GM10847 (cell line): ENCODE data around the gene OTOR.

Experiments
- POLR2A ChIP-seq: IDR thresholded peaks from 2 replicates; pipeline ENCODE4 v1.6.1; 2011; ENCODE audit not compliant: insufficient read length; ENCODE audit errors: extremely low read depth

Gene OTOR

GRCh38 chr20:16732506-16733152 is 15.5 kb upstream of the OTOR start:
- no peak for TF ChIP-seq POLR2A

GRCh38 chr20:16740365-16741072 is 7.6 kb upstream of the OTOR start:
- TF ChIP-seq POLR2A = no peak

GRCh38 chr20:16744178-16744807 is 3.9 kb upstream of the OTOR start:
- no peak for TF ChIP-seq POLR2A

- no peak for TF ChIP-seq POLR2A
Observed at GRCh38 chr20:16745204-16745603, 3.0 kb upstream of the OTOR start.

GRCh38 chr20:16747291-16747811 is 807 bp upstream of the OTOR start:
- no peak for TF ChIP-seq POLR2A

- no peak for TF ChIP-seq POLR2A
Observed at GRCh38 chr20:16749573-16749972, 1.4 kb downstream of the OTOR start.

- TF ChIP-seq POLR2A = no peak
Observed at GRCh38 chr20:16752082-16752481, 3.9 kb downstream of the OTOR start.

GRCh38 chr20:16752901-16753300 is 4.7 kb downstream of the OTOR start:
- TF ChIP-seq POLR2A = no peak

GRCh38 chr20:16758454-16759180 is 10.5 kb downstream of the OTOR start:
- no peak for TF ChIP-seq POLR2A

GRCh38 chr20:16759181-16759563 is 11.0 kb downstream of the OTOR start:
- no peak for TF ChIP-seq POLR2A

GRCh38 chr20:16760431-16761304 is 12.5 kb downstream of the OTOR start:
- no peak for TF ChIP-seq POLR2A

GRCh38 chr20:16761305-16761829 is 13.2 kb downstream of the OTOR start:
- TF ChIP-seq POLR2A = no peak

GRCh38 chr20:16764560-16764959 is 16.4 kb downstream of the OTOR start:
- no peak for TF ChIP-seq POLR2A

GRCh38 chr20:16771213-16771612 is 23.1 kb downstream of the OTOR start:
- no peak for TF ChIP-seq POLR2A
